GM12891 (cell line): Measurements from ENCODE around the gene DVL3.

Experiments
- PAX5 ChIP-seq: IDR thresholded peaks from 2 replicates; pipeline ENCODE4 v1.6.1; 2011; ENCODE audit warnings: low read length, moderate library complexity, mild to moderate bottlenecking; ENCODE audit not compliant: insufficient read depth, severe bottlenecking
- POLR2A ChIP-seq: IDR thresholded peaks from 2 replicates; pipeline ENCODE4 v1.6.1; 2011; ENCODE audit warnings: low read depth, low read length, control low read depth
- POLR2AphosphoS5 ChIP-seq: IDR thresholded peaks from 2 replicates; pipeline ENCODE4 v1.6.1; 2011; ENCODE audit warnings: low read depth, low read length, control low read depth
- POU2F2 ChIP-seq: IDR thresholded peaks from 2 replicates; pipeline ENCODE4 v1.6.1; 2011; ENCODE audit warnings: low read depth, mild to moderate bottlenecking, control low read depth, low read length, moderate library complexity
- SPI1 ChIP-seq: IDR thresholded peaks from 2 replicates; pipeline ENCODE4 v1.6.1; 2011; ENCODE audit warnings: low read depth, low read length, control low read depth
- TAF1 ChIP-seq: IDR thresholded peaks from 2 replicates; pipeline ENCODE4 v1.6.1; 2011; ENCODE audit warnings: low read depth, low read length, control low read depth

DNA sequence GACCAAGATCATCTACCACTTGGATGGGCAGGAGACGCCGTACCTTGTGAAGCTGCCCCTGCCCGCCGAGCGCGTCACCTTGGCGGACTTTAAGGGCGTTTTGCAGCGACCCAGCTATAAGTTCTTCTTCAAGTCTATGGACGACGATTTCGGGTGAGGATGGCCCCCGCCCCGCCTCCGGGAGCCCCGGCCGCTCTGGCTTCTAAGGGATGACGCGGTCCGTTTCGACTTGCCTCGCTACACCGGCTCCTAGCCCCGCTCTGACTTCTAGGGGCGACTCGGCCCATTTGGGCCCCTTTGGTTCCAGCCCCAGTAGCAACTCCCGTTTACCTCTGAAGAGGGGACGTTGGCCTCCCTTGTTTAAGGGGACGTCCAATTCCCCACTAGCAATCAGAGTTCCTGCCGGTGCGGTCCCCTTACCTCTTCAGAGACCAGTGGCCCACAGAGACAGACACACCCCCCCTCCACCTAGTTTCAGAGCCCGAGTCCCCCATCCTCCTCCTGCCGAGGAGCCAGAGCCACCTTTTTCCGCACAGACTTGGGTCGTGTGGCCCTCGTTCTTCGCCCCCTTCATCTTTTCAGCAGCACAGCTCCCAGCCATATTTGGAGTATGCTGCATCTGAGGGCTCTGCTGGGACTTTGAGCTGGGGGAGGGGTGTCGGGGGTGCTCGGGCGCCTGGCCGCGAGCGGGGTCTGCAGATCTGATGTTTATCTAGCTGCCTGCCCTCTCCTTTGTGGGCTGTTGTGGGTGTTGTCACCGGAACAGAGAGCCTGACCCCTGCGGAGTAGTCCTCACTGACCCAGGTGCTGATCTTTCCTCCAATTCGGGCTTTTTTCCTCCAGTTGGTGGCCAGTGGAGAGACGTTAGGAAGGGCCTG is 706 bp downstream of the DVL3 start:
- TF ChIP-seq POLR2A, result no peak
- no peak for TF ChIP-seq POLR2AphosphoS5
- no peak for TF ChIP-seq TAF1
- TF ChIP-seq POU2F2, result no peak; the same call in 1 of the 2 replicates
- TF ChIP-seq PAX5, result no peak
- no peak for TF ChIP-seq SPI1
